Measurements from ENCODE around the gene MYBPC2. TPM values are rescaled to one million over a fixed set of nuclear protein-coding genes. Genes with fewer than 3 reads are reported as not detected.
A peak's percentile ranks its signal among the peaks of the same experiment; 100 is the strongest.

Gene MYBPC2
- total and polyA plus RNA-seq, 2 donors (not counting 1 experiment from before 2014, with no cell fraction given): 1.1 to 1.7 TPM

DNA sequence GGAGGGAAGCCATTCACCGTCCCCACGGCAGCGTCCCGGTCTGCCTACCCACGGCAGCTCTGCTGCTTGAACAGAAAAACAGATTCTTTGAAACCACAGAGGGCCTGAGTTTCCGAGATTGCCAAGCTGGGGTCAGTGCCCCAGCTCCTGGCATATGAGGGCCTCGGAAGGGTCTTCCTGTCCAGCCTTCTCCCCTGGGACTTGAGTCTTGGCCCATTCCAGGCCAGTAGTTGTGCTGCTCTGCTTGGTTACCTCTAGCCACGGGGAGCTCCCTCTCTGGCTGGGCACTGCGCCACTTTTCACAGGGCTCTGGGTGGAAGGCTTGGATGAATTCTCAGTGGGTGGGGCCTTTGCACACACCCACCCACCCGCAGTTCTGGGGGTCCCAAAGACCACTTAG is 22.6 kb upstream of the MYBPC2 start:
- no peak for DNase-seq
- H4K20me1 ChIP-seq (ENCODE audit: control insufficient read depth, insufficient read depth, low read length, poor library complexity, severe bottlenecking): no peaks in the 10 kb centered on the region
- Mint-ChIP-seq H3K27ac (peak overlapping the region; percentile 15), H3K27me3 (no peaks in the 10 kb centered on the region), H3K4me1 (peaks cover 9% of the 10 kb centered on the region), H3K4me3 (no peak overlapping the region), H3K9me3 (ENCODE audit: insufficient read depth) (no peaks in the 10 kb centered on the region)
- peaks cover 0 to 18% of the 10 kb centered on the region in 2 experiments for H3K36me3 ChIP-seq (replicated peaks in 1 of 2; ENCODE audit: control extremely low read depth in 1 of 2, control insufficient read depth in 1 of 2, extremely low read depth in 1 of 2, insufficient read depth in 2 of 2, low read length in 1 of 2)
- H3K27ac ChIP-seq (ENCODE audit: low read length in 2 of 2): no peak overlapping the region
- no peak for TF ChIP-seq EZH2 (IDR thresholded peaks at IDR 0.05; ENCODE audit: borderline replicate concordance, insufficient read depth, low read depth, low read length, poor library complexity, severe bottlenecking)
- TF ChIP-seq, protein P1, sequence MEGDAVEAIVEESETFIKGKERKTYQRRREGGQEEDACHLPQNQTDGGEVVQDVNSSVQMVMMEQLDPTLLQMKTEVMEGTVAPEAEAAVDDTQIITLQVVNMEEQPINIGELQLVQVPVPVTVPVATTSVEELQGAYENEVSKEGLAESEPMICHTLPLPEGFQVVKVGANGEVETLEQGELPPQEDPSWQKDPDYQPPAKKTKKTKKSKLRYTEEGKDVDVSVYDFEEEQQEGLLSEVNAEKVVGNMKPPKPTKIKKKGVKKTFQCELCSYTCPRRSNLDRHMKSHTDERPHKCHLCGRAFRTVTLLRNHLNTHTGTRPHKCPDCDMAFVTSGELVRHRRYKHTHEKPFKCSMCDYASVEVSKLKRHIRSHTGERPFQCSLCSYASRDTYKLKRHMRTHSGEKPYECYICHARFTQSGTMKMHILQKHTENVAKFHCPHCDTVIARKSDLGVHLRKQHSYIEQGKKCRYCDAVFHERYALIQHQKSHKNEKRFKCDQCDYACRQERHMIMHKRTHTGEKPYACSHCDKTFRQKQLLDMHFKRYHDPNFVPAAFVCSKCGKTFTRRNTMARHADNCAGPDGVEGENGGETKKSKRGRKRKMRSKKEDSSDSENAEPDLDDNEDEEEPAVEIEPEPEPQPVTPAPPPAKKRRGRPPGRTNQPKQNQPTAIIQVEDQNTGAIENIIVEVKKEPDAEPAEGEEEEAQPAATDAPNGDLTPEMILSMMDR (IDR thresholded peaks at IDR 0.05): no peak
- no peak for ATAC-seq (ENCODE audit: low read depth)
- H3K4me3 ChIP-seq (ENCODE audit: control extremely low read depth in 1 of 5, extremely low read depth in 1 of 5, insufficient read depth in 1 of 5, low read depth in 2 of 5, low read length in 4 of 5): no peak overlapping the region
- CTCF ChIA-PET: interaction anchor here (0.9 to 1.4 kb wide), 2 partner anchors 40 to 58 kb away, joined by 3 to 4 read pairs; no protein-coding TSS in a partner anchor
- intact Hi-C loops (cut with micrococcal nuclease): no loop called here
- peaks cover 9% of the 10 kb centered on the region for H3K79me2 ChIP-seq (ENCODE audit: control insufficient read depth, insufficient read depth, low read length)
- POLR2A ChIA-PET: no interaction called here
- H2AFZ ChIP-seq (ENCODE audit: insufficient read depth, low read depth, low read length, poor library complexity, severe bottlenecking): no peak overlapping the region
- H3K4me1 ChIP-seq (ENCODE audit: control insufficient read depth in 2 of 2, insufficient read depth in 2 of 2, low read length in 2 of 2): peaks cover 10 to 15% of the 10 kb centered on the region in 2 donors
- H3K4me2 ChIP-seq (replicated peaks; ENCODE audit: low read depth, low read length, poor library complexity, severe bottlenecking): no peak overlapping the region
- no peaks in the 10 kb centered on the region for H3K27me3 ChIP-seq (replicated peaks in 1 of 4; ENCODE audit: control extremely low read depth in 1 of 4, control insufficient read depth in 3 of 4, insufficient read depth in 4 of 4, low read length in 3 of 4)
- no peaks in the 10 kb centered on the region for H3K9me3 ChIP-seq (ENCODE audit: control extremely low read depth in 1 of 3, control insufficient read depth in 2 of 3, insufficient read depth in 1 of 3, low read length in 2 of 3)
- H3K9ac ChIP-seq (ENCODE audit: low read length): no peak overlapping the region
- WGBS (ENCODE audit: insufficient coverage): 93% methylated on average over 9 of the region's 10 CpGs

DNA sequence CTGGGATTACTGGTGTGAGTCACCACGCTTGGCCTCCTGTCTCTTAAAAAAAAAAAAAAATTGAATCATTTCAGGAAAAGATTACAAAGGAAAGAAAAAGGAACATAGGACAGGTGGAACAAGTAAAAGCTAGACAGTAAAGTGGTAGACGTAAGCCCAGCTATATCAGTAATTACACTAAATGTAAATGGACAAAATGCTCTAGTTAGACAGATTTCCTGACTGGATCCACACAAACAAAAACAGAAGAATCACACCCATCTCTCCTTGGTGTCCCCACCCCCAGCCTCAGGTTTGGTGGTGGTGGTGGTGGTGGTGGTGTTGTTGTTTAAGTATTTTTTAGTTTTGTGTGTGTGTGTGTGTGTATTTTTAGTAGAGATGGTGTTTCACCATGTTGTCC is 20.3 kb upstream of the MYBPC2 start:
- Histone ChIP-seq H3K4me3 (ENCODE audit: control extremely low read depth in 1 of 5, extremely low read depth in 1 of 5, insufficient read depth in 1 of 5, low read depth in 2 of 5, low read length in 4 of 5) (no peak overlapping the region), H2AFZ (ENCODE audit: insufficient read depth, low read depth, low read length, poor library complexity, severe bottlenecking) (no peak overlapping the region), H3K4me1 (ENCODE audit: control insufficient read depth in 2 of 2, insufficient read depth in 2 of 2, low read length in 2 of 2) (peaks cover 30 to 36% of the 10 kb centered on the region in 2 donors), H3K9me3 (ENCODE audit: control extremely low read depth in 1 of 3, control insufficient read depth in 2 of 3, insufficient read depth in 1 of 3, low read length in 2 of 3) (no peaks in the 10 kb centered on the region), H3K36me3 (replicated peaks in 1 of 2; ENCODE audit: control extremely low read depth in 1 of 2, control insufficient read depth in 1 of 2, extremely low read depth in 1 of 2, insufficient read depth in 2 of 2, low read length in 1 of 2) (peaks cover 0 to 18% of the 10 kb centered on the region in 2 experiments), H3K9ac (ENCODE audit: low read length) (no peak overlapping the region), H3K79me2 (ENCODE audit: control insufficient read depth, insufficient read depth, low read length) (peaks cover 8% of the 10 kb centered on the region), H3K27me3 (replicated peaks in 1 of 4; ENCODE audit: control extremely low read depth in 1 of 4, control insufficient read depth in 3 of 4, insufficient read depth in 4 of 4, low read length in 3 of 4) (no peaks in the 10 kb centered on the region), H4K20me1 (ENCODE audit: control insufficient read depth, insufficient read depth, low read length, poor library complexity, severe bottlenecking) (no peaks in the 10 kb centered on the region), H3K4me2 (replicated peaks; ENCODE audit: low read depth, low read length, poor library complexity, severe bottlenecking) (no peak overlapping the region), H3K27ac (ENCODE audit: low read length in 2 of 2) (no peak overlapping the region)
- no peak overlapping the region for H3K4me3 Mint-ChIP-seq
- no peak overlapping the region for H3K27ac Mint-ChIP-seq
- TF ChIP-seq, protein P1 (IDR thresholded peaks at IDR 0.05): no peak
- TF ChIP-seq EZH2 (IDR thresholded peaks at IDR 0.05; ENCODE audit: borderline replicate concordance, insufficient read depth, low read depth, low read length, poor library complexity, severe bottlenecking): no peak
- H3K27me3 Mint-ChIP-seq: no peaks in the 10 kb centered on the region
- POLR2A ChIA-PET: interaction anchor here (0.6 kb wide), 1 partner anchor 52 kb away, joined by 4 read pairs; no protein-coding TSS in a partner anchor
- DNase-seq (no peak), ATAC-seq (ENCODE audit: low read depth) (no peak)
- CTCF ChIA-PET: interaction anchor here (0.6 to 1.7 kb wide), 6 partner anchors 29 to 496 kb away, joined by 3 to 9 read pairs (median 4); no protein-coding TSS in a partner anchor
- H3K9me3 Mint-ChIP-seq (ENCODE audit: insufficient read depth): no peaks in the 10 kb centered on the region
- intact Hi-C loops (cut with micrococcal nuclease): no loop called here
- WGBS (ENCODE audit: insufficient coverage): no CpG with 5 or more reads among the region's 2 CpGs
- peaks cover 30% of the 10 kb centered on the region for H3K4me1 Mint-ChIP-seq

Data from B cell (primary cell).